Measurements from ENCODE around the gene RNF144B.

DNA sequence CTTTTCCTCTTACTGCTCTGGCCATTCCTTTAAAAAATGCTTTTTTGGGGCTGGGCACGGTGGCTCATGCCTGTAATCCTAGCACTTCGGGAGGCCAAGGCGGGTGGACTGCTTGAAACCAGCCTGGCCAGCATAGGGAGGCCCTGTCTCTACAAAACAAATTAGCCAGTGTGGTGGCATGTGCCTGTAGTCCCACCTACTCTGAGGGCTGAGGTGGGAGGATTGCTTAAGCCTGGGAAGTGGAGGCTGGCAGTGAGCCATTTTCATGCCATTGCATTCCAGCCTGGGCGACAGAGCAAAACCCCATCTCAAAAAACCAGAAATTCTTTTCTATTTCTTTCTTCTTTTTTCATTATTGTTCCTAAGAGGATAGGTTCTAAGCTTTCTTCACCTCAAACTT, 36.9 kb upstream of the RNF144B start:
- TF ChIP-seq POLR2A (IDR thresholded peaks at IDR 0.05): no peak
- TF ChIP-seq, protein P1, sequence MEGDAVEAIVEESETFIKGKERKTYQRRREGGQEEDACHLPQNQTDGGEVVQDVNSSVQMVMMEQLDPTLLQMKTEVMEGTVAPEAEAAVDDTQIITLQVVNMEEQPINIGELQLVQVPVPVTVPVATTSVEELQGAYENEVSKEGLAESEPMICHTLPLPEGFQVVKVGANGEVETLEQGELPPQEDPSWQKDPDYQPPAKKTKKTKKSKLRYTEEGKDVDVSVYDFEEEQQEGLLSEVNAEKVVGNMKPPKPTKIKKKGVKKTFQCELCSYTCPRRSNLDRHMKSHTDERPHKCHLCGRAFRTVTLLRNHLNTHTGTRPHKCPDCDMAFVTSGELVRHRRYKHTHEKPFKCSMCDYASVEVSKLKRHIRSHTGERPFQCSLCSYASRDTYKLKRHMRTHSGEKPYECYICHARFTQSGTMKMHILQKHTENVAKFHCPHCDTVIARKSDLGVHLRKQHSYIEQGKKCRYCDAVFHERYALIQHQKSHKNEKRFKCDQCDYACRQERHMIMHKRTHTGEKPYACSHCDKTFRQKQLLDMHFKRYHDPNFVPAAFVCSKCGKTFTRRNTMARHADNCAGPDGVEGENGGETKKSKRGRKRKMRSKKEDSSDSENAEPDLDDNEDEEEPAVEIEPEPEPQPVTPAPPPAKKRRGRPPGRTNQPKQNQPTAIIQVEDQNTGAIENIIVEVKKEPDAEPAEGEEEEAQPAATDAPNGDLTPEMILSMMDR (IDR thresholded peaks at IDR 0.05): no peak
